ENCODE data around the gene TIMM22. TPM values are rescaled to one million over a fixed set of nuclear protein-coding genes. Genes with fewer than 3 reads are reported as not detected.
"Not testable (repeated sequence)": the region's sequence is repeated elsewhere in the genome, so short reads cannot be mapped to it uniquely, and the experiment has no call there.

The TIMM22 gene
- 10.0 to 13.1 TPM (median 10.3 TPM) in 3 replicates for total RNA-seq
- long read RNA-seq, transcript TIMM22-201 (4 exons, 3,194 nt), result major isoform, 59 of 62 reads
- long read RNA-seq, partial matches to known transcripts, result 2 of 62 reads
- long read RNA-seq, other reads (novel, unspliced or antisense), result 1 of 62 reads

GRCh38 chr17:996554-997344, at the start of gene TIMM22:
TSS of gene TIMM22 (plus strand) at chr17:997129. CDS start at chr17:997143, 14 bp downstream.
- TF ChIP-seq CTCF (IDR thresholded peaks at IDR 0.05), result peak; percentile 90
- H3K4me3 Mint-ChIP-seq (ENCODE audit: unreplicated experiment), result peak within 1 kb of the TSS; percentile 94
- peaks cover 10% of the 10 kb centered on the region for H3K36me3 Mint-ChIP-seq (ENCODE audit: low read depth)
- no peaks in the 10 kb centered on the region for H3K27me3 Mint-ChIP-seq (ENCODE audit: low read depth)
- no peak for DNase-seq (ENCODE audit: low spot score)
- H3K27ac Mint-ChIP-seq (ENCODE audit: unreplicated experiment), result peak within 1 kb of the TSS; percentile 98
- no peaks in the 10 kb centered on the region for H3K9me3 Mint-ChIP-seq (ENCODE audit: low read depth)
- peaks cover 37% of the 10 kb centered on the region for H3K4me1 Mint-ChIP-seq (ENCODE audit: low read depth)

GRCh38 chr17:948284-948852, 48.6 kb upstream of the TIMM22 start:
- H3K4me3 Mint-ChIP-seq (ENCODE audit: unreplicated experiment), result no peak overlapping the region
- TF ChIP-seq CTCF (IDR thresholded peaks at IDR 0.05), result peak; percentile 7
- H3K9me3 Mint-ChIP-seq (ENCODE audit: low read depth), result no peaks in the 10 kb centered on the region
- H3K27ac Mint-ChIP-seq (ENCODE audit: unreplicated experiment), result peak overlapping the region; percentile 72
- H3K36me3 Mint-ChIP-seq (ENCODE audit: low read depth), result no peaks in the 10 kb centered on the region
- no peak for DNase-seq (ENCODE audit: low spot score)
- no peaks in the 10 kb centered on the region for H3K27me3 Mint-ChIP-seq (ENCODE audit: low read depth)
- peaks cover 46% of the 10 kb centered on the region for H3K4me1 Mint-ChIP-seq (ENCODE audit: low read depth)

- peak overlapping the region; percentile 95 for H3K27ac Mint-ChIP-seq (ENCODE audit: unreplicated experiment)
- no peaks in the 10 kb centered on the region for H3K9me3 Mint-ChIP-seq (ENCODE audit: low read depth)
- peak overlapping the region; percentile 61 for H3K4me3 Mint-ChIP-seq (ENCODE audit: unreplicated experiment)
- no peaks in the 10 kb centered on the region for H3K36me3 Mint-ChIP-seq (ENCODE audit: low read depth)
- peaks cover 52% of the 10 kb centered on the region for H3K4me1 Mint-ChIP-seq (ENCODE audit: low read depth)
- H3K27me3 Mint-ChIP-seq (ENCODE audit: low read depth), result no peaks in the 10 kb centered on the region
- no peak for DNase-seq (ENCODE audit: low spot score)
- TF ChIP-seq CTCF (IDR thresholded peaks at IDR 0.05), result no peak
Measured at GRCh38 chr17:949623-950303, 47.2 kb upstream of the TIMM22 start.

GRCh38 chr17:951325-952132, 45.4 kb upstream of the TIMM22 start:
- DNase-seq (ENCODE audit: low spot score), result no peak
- Mint-ChIP-seq H3K27ac (ENCODE audit: unreplicated experiment) (peak overlapping the region; percentile 95), H3K36me3 (ENCODE audit: low read depth) (peaks cover 2% of the 10 kb centered on the region), H3K4me1 (ENCODE audit: low read depth) (peaks cover 59% of the 10 kb centered on the region), H3K4me3 (ENCODE audit: unreplicated experiment) (peak overlapping the region; percentile 35), H3K27me3 (ENCODE audit: low read depth) (no peaks in the 10 kb centered on the region), H3K9me3 (ENCODE audit: low read depth) (no peaks in the 10 kb centered on the region)
- no peak for TF ChIP-seq CTCF (IDR thresholded peaks at IDR 0.05)

GRCh38 chr17:952592-952991, 44.3 kb upstream of the TIMM22 start:
- H3K36me3 Mint-ChIP-seq (ENCODE audit: low read depth); DNase-seq (ENCODE audit: low spot score); H3K9me3 Mint-ChIP-seq (ENCODE audit: low read depth); H3K4me3 Mint-ChIP-seq (ENCODE audit: unreplicated experiment); H3K27me3 Mint-ChIP-seq (ENCODE audit: low read depth): not testable (repeated sequence)
- Mint-ChIP-seq H3K4me1 (ENCODE audit: low read depth) (peaks cover 64% of the 10 kb centered on the region), H3K27ac (ENCODE audit: unreplicated experiment) (peak overlapping the region; percentile 99)

Data from chondrocyte (in vitro differentiated cells).